ENCODE data around the gene COL4A2. TPM values are rescaled to one million over a fixed set of nuclear protein-coding genes. Genes with fewer than 3 reads are reported as not detected.

Gene COL4A2
- total and polyA plus RNA-seq, 2 donors (not counting 1 experiment from before 2014, with no cell fraction given) = 0.17 TPM; not detected in 1

DNA sequence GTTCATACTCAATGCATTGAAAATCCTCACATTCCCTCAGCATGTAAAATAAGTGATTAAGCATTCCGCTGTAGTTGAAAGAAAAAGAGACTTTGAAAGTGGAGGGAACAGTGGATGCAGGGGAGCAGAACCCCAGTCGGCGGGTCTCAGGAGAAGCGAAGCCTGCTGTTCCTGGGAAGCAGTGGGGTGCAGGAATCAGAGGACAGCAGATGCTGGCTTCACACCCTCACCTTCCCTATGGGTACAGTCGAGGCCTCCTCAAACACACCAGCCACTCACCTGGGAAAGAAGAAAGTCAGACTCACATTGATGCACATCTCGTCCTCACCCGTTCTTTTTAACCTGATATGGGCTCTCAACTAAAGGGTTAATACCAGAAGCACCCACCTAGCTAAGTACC is 38.2 kb downstream of the COL4A2 start:
- H2AFZ ChIP-seq (ENCODE audit: insufficient read depth, low read depth, low read length, poor library complexity, severe bottlenecking) = no peak overlapping the region
- POLR2A ChIA-PET = no interaction called here
- no peak overlapping the region for H3K27ac ChIP-seq (ENCODE audit: low read length in 2 of 2)
- no peak overlapping the region for H3K4me3 ChIP-seq (ENCODE audit: control extremely low read depth in 1 of 5, extremely low read depth in 1 of 5, insufficient read depth in 1 of 5, low read depth in 2 of 5, low read length in 4 of 5)
- no peaks in the 10 kb centered on the region for H3K79me2 ChIP-seq (ENCODE audit: control insufficient read depth, insufficient read depth, low read length)
- H3K36me3 ChIP-seq (replicated peaks in 1 of 2; ENCODE audit: control extremely low read depth in 1 of 2, control insufficient read depth in 1 of 2, extremely low read depth in 1 of 2, insufficient read depth in 2 of 2, low read length in 1 of 2) = no peaks in the 10 kb centered on the region
- no peak overlapping the region for H3K9ac ChIP-seq (ENCODE audit: low read length)
- TF ChIP-seq CTCF (IDR thresholded peaks at IDR 0.05) (no peak), EZH2 (IDR thresholded peaks at IDR 0.05; ENCODE audit: borderline replicate concordance, insufficient read depth, low read depth, low read length, poor library complexity, severe bottlenecking) (no peak)
- no peak overlapping the region for H3K4me2 ChIP-seq (replicated peaks; ENCODE audit: low read depth, low read length, poor library complexity, severe bottlenecking)
- ATAC-seq (ENCODE audit: low read depth) (no peak), DNase-seq (no peak)
- peaks cover 0 to 11% (median 0%) of the 10 kb centered on the region in 3 donors for H3K9me3 ChIP-seq (ENCODE audit: control extremely low read depth in 1 of 3, control insufficient read depth in 2 of 3, insufficient read depth in 1 of 3, low read length in 2 of 3)
- Mint-ChIP-seq H3K4me1 (peaks cover 17% of the 10 kb centered on the region), H3K27me3 (peaks cover 15% of the 10 kb centered on the region), H3K4me3 (no peak overlapping the region), H3K9me3 (ENCODE audit: insufficient read depth) (no peaks in the 10 kb centered on the region), H3K27ac (no peak overlapping the region)
- WGBS (ENCODE audit: insufficient coverage) = 89% methylated on average over 3 of the region's 7 CpGs
- H3K4me1 ChIP-seq (ENCODE audit: control insufficient read depth in 2 of 2, insufficient read depth in 2 of 2, low read length in 2 of 2) = peaks cover 13 to 17% of the 10 kb centered on the region in 2 donors
- no peaks in the 10 kb centered on the region for H4K20me1 ChIP-seq (ENCODE audit: control insufficient read depth, insufficient read depth, low read length, poor library complexity, severe bottlenecking)
- H3K27me3 ChIP-seq (replicated peaks in 1 of 4; ENCODE audit: control extremely low read depth in 1 of 4, control insufficient read depth in 3 of 4, insufficient read depth in 4 of 4, low read length in 3 of 4) = peaks cover 0 to 7% (median 0%) of the 10 kb centered on the region in 4 experiments
- CTCF ChIA-PET = no interaction called here
- intact Hi-C loops (cut with micrococcal nuclease) = no loop called here

GRCh38 chr13:110345701-110346100 is 38.6 kb downstream of the COL4A2 start:
- no peak for ATAC-seq (ENCODE audit: low read depth)
- Mint-ChIP-seq H3K27ac (no peak overlapping the region), H3K4me1 (peaks cover 12% of the 10 kb centered on the region), H3K27me3 (peaks cover 11% of the 10 kb centered on the region), H3K9me3 (ENCODE audit: insufficient read depth) (no peaks in the 10 kb centered on the region), H3K4me3 (no peak overlapping the region)
- H3K4me2 ChIP-seq (replicated peaks; ENCODE audit: low read depth, low read length, poor library complexity, severe bottlenecking) = no peak overlapping the region
- H3K36me3 ChIP-seq (replicated peaks in 1 of 2; ENCODE audit: control extremely low read depth in 1 of 2, control insufficient read depth in 1 of 2, extremely low read depth in 1 of 2, insufficient read depth in 2 of 2, low read length in 1 of 2) = no peaks in the 10 kb centered on the region
- no peak overlapping the region for H3K4me3 ChIP-seq (ENCODE audit: control extremely low read depth in 1 of 5, extremely low read depth in 1 of 5, insufficient read depth in 1 of 5, low read depth in 2 of 5, low read length in 4 of 5)
- WGBS (ENCODE audit: insufficient coverage) = 93% methylated on average over 4 of the region's 4 CpGs
- no peak for DNase-seq
- H2AFZ ChIP-seq (ENCODE audit: insufficient read depth, low read depth, low read length, poor library complexity, severe bottlenecking) = no peak overlapping the region
- peaks cover 0 to 11% (median 0%) of the 10 kb centered on the region in 3 donors for H3K9me3 ChIP-seq (ENCODE audit: control extremely low read depth in 1 of 3, control insufficient read depth in 2 of 3, insufficient read depth in 1 of 3, low read length in 2 of 3)
- no peak overlapping the region for H3K27ac ChIP-seq (ENCODE audit: low read length in 2 of 2)
- no peak overlapping the region for H3K9ac ChIP-seq (ENCODE audit: low read length)
- TF ChIP-seq CTCF (IDR thresholded peaks at IDR 0.05) = no peak
- no peak for TF ChIP-seq EZH2 (IDR thresholded peaks at IDR 0.05; ENCODE audit: borderline replicate concordance, insufficient read depth, low read depth, low read length, poor library complexity, severe bottlenecking)
- no peaks in the 10 kb centered on the region for H3K79me2 ChIP-seq (ENCODE audit: control insufficient read depth, insufficient read depth, low read length)
- intact Hi-C loops (cut with micrococcal nuclease) = no loop called here
- CTCF ChIA-PET = no interaction called here
- POLR2A ChIA-PET = no interaction called here
- H3K4me1 ChIP-seq (ENCODE audit: control insufficient read depth in 2 of 2, insufficient read depth in 2 of 2, low read length in 2 of 2) = peaks cover 8 to 13% of the 10 kb centered on the region in 2 donors
- H4K20me1 ChIP-seq (ENCODE audit: control insufficient read depth, insufficient read depth, low read length, poor library complexity, severe bottlenecking) = no peaks in the 10 kb centered on the region
- peaks cover 0 to 7% (median 0%) of the 10 kb centered on the region in 4 experiments for H3K27me3 ChIP-seq (replicated peaks in 1 of 4; ENCODE audit: control extremely low read depth in 1 of 4, control insufficient read depth in 3 of 4, insufficient read depth in 4 of 4, low read length in 3 of 4)

All from B cell (primary cell).